ENCODE data around the gene FKRP. TPM values are rescaled to one million over a fixed set of nuclear protein-coding genes. Genes with fewer than 3 reads are reported as not detected.
"Not testable (repeated sequence)": the region's sequence is repeated elsewhere in the genome, so short reads cannot be mapped to it uniquely, and the experiment has no call there.

FKRP gene
- total and polyA plus RNA-seq, 2 donors (not counting 1 experiment from before 2014, with no cell fraction given) = 11.8 to 12.2 TPM

GRCh38 chr19:46773018-46773399 lies 27.2 kb downstream of the FKRP start:
- DNase-seq (ENCODE audit: low read depth in 2 of 2) = no peak
- Histone ChIP-seq H3K36me3 (ENCODE audit: control insufficient read depth, insufficient read depth, low read length) (peaks cover 18% of the 10 kb centered on the region), H3K27me3 (ENCODE audit: control insufficient read depth, insufficient read depth, low read length) (no peaks in the 10 kb centered on the region), H3K9me3 (ENCODE audit: control insufficient read depth, insufficient read depth, low read depth, low read length) (no peaks in the 10 kb centered on the region), H3K79me2 (ENCODE audit: control insufficient read depth, insufficient read depth, low read length) (no peaks in the 10 kb centered on the region), H3K4me1 (ENCODE audit: control insufficient read depth, extremely low read depth, insufficient read depth, low read length) (no peaks in the 10 kb centered on the region), H3K27ac (ENCODE audit: insufficient read depth, low read length) (no peak overlapping the region), H4K20me1 (ENCODE audit: control insufficient read depth, extremely low read depth, insufficient read depth, low read length) (no peaks in the 10 kb centered on the region), H3K9ac (ENCODE audit: insufficient read depth, low read length) (no peak overlapping the region), H3K4me3 (replicated peaks in 1 of 4; ENCODE audit: control extremely low read depth in 1 of 4, insufficient read depth in 1 of 4, low read depth in 3 of 4, low read length in 4 of 4) (no peak overlapping the region), H3K4me2 (ENCODE audit: extremely low read depth, insufficient read depth, low read length) (no peak overlapping the region), H2AFZ (ENCODE audit: low read length) (no peak overlapping the region)
- no peak for TF ChIP-seq EZH2 (IDR thresholded peaks at IDR 0.05; ENCODE audit: low read length, missing control alignments)
- no peak for TF ChIP-seq CTCF (conservative IDR thresholded peaks at IDR 0.05 in 1 of 2, IDR thresholded peaks at IDR 0.05 in 1 of 2; ENCODE audit: low read depth in 1 of 2, low read length in 2 of 2)

DNA sequence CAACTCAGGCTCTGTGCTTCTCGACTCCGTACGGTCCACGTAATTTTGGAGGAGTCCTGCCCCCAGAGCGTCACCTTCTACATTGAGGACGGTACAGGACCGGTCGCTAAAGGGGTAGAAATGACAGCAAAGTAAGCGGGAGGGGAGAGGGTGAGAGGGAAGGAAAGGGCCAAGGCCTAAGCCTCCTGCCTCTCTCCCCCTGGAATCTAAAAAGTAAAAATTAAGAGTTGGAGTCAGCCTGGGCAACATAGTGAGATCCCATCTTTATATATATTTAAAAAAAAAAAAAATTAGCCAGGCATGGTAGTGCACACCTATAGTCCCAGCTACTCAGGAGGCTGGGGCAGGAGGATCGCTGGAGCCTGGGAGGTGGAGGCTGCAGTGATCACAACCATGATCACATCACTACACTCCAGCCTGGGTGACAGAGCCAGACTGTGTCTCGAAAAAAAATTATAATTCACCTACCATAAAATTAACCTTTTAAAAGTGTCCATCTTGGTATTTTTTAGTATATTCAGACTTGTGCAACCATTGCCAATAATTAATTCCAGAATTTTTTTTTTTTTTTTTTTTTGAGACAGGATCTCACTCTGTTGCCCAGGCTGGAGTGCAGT lies 29.9 kb downstream of the FKRP start:
- Histone ChIP-seq H3K4me2 (ENCODE audit: extremely low read depth, insufficient read depth, low read length) (no peak overlapping the region), H3K79me2 (ENCODE audit: control insufficient read depth, insufficient read depth, low read length) (no peaks in the 10 kb centered on the region), H3K27me3 (ENCODE audit: control insufficient read depth, insufficient read depth, low read length) (no peaks in the 10 kb centered on the region), H3K9ac (ENCODE audit: insufficient read depth, low read length) (no peak overlapping the region), H3K27ac (ENCODE audit: insufficient read depth, low read length) (no peak overlapping the region), H3K4me3 (replicated peaks in 1 of 4; ENCODE audit: control extremely low read depth in 1 of 4, insufficient read depth in 1 of 4, low read depth in 3 of 4, low read length in 4 of 4) (no peak overlapping the region), H4K20me1 (ENCODE audit: control insufficient read depth, extremely low read depth, insufficient read depth, low read length) (no peaks in the 10 kb centered on the region), H3K36me3 (ENCODE audit: control insufficient read depth, insufficient read depth, low read length) (peaks cover 24% of the 10 kb centered on the region), H3K9me3 (ENCODE audit: control insufficient read depth, insufficient read depth, low read depth, low read length) (no peaks in the 10 kb centered on the region), H3K4me1 (ENCODE audit: control insufficient read depth, extremely low read depth, insufficient read depth, low read length) (no peaks in the 10 kb centered on the region), H2AFZ (ENCODE audit: low read length) (no peak overlapping the region)
- TF ChIP-seq CTCF (conservative IDR thresholded peaks at IDR 0.05 in 1 of 2, IDR thresholded peaks at IDR 0.05 in 1 of 2; ENCODE audit: low read depth in 1 of 2, low read length in 2 of 2) (no peak), EZH2 (IDR thresholded peaks at IDR 0.05; ENCODE audit: low read length, missing control alignments) (no peak)
- DNase-seq (ENCODE audit: low read depth in 2 of 2) = no peak

DNA sequence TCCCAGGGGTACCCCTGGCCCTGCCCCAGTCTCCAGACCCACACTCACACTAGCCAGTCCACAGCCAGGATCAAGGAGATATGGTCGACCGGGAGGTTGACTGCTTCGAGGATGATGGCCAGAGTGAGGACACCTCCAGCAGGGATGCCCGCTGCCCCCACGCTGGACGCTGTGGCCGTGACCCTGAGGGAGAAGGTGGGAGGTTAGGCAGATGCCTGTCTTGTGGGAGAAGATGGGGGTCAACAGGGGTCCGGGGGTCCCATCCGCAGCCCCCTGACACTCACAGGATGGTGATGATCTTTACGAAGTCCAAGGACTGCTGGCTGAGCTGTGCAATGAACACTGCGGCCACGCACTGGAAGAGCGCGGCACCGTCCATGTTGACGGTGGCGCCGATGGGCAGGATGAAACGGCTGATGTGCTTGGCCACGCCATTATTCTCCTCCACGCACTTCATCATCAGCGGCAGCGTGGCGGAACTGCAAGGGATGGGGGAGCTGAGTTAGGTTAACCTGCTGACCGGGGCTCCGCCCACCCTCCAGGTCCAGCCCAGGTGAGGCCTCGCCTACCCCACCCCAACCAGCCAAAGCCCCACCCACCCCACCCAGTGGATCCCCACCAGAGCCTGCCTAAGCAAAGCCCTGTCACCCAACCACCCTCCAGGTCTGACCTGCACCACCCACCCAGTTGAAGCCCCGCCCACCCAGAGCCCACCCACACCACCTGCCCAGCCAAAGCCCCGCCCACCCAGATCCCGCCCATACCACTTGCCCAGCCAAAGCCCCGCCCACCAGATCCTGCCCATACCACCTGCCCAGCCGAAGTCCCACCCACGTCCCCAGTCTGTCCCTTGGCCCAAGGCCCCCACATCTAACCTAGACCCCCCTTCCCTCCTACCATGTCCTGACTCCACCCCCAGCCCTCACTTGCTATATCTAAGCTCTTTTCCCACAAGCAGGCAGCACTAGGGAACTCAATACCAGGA lies 31.4 kb downstream of the FKRP start:
- H3K4me2 ChIP-seq (ENCODE audit: extremely low read depth, insufficient read depth, low read length) = no peak overlapping the region
- no peak overlapping the region for H3K9ac ChIP-seq (ENCODE audit: insufficient read depth, low read length)
- no peaks in the 10 kb centered on the region for H3K27me3 ChIP-seq (ENCODE audit: control insufficient read depth, insufficient read depth, low read length)
- peaks cover 2% of the 10 kb centered on the region for H3K4me1 ChIP-seq (ENCODE audit: control insufficient read depth, extremely low read depth, insufficient read depth, low read length)
- no peaks in the 10 kb centered on the region for H4K20me1 ChIP-seq (ENCODE audit: control insufficient read depth, extremely low read depth, insufficient read depth, low read length)
- peaks cover 24% of the 10 kb centered on the region for H3K36me3 ChIP-seq (ENCODE audit: control insufficient read depth, insufficient read depth, low read length)
- no peak for DNase-seq (ENCODE audit: low read depth in 2 of 2)
- H3K9me3 ChIP-seq (ENCODE audit: control insufficient read depth, insufficient read depth, low read depth, low read length) = no peaks in the 10 kb centered on the region
- H2AFZ ChIP-seq (ENCODE audit: low read length) = no peak overlapping the region
- TF ChIP-seq CTCF (conservative IDR thresholded peaks at IDR 0.05 in 1 of 2, IDR thresholded peaks at IDR 0.05 in 1 of 2; ENCODE audit: low read depth in 1 of 2, low read length in 2 of 2) (no peak), EZH2 (IDR thresholded peaks at IDR 0.05; ENCODE audit: low read length, missing control alignments) (no peak)
- H3K27ac ChIP-seq (ENCODE audit: insufficient read depth, low read length) = no peak overlapping the region
- H3K79me2 ChIP-seq (ENCODE audit: control insufficient read depth, insufficient read depth, low read length) = peaks cover 2% of the 10 kb centered on the region
- no peak overlapping the region for H3K4me3 ChIP-seq (replicated peaks in 1 of 4; ENCODE audit: control extremely low read depth in 1 of 4, insufficient read depth in 1 of 4, low read depth in 3 of 4, low read length in 4 of 4)

DNA sequence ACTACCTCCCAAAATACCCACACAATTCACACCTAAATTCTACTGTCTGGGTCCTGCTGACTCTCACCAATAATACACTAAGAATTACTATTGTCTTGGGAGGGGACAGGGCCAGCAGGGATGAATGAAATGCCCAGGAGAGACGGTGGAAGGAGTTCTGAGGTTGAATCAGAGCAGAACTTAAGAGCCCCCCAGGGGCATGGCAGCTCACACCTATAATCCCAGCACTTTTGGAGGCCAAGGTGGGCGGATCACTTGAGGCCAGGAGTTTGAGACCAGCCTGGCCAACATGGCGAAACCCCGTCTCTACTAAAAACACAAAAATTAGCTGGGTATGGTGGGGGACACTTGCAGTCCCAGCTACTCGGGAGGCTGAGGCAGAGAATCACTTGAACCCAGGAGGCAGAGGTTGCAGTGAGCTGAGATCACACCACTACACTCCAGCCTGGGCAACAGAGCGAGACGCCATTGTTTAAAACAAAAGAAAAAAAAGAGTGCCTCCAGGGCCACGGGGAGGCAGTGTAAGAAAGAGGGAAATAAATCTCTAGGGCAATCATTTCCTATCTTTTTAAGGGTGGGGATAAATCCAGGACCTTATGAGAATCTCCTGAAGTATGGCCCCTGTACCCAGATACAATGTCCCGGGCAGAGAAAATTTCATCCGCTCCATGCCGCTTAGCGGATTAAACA lies 32.2 kb downstream of the FKRP start:
- not testable (repeated sequence) for H3K4me3 ChIP-seq (replicated peaks in 1 of 4; ENCODE audit: control extremely low read depth in 1 of 4, insufficient read depth in 1 of 4, low read depth in 3 of 4, low read length in 4 of 4); H3K9ac ChIP-seq (ENCODE audit: insufficient read depth, low read length); H3K27ac ChIP-seq (ENCODE audit: insufficient read depth, low read length); H2AFZ ChIP-seq (ENCODE audit: low read length); H3K4me2 ChIP-seq (ENCODE audit: extremely low read depth, insufficient read depth, low read length); H4K20me1 ChIP-seq (ENCODE audit: control insufficient read depth, extremely low read depth, insufficient read depth, low read length); H3K27me3 ChIP-seq (ENCODE audit: control insufficient read depth, insufficient read depth, low read length); H3K4me1 ChIP-seq (ENCODE audit: control insufficient read depth, extremely low read depth, insufficient read depth, low read length); H3K9me3 ChIP-seq (ENCODE audit: control insufficient read depth, insufficient read depth, low read depth, low read length); DNase-seq (ENCODE audit: low read depth in 2 of 2)
- peaks cover 10% of the 10 kb centered on the region for H3K79me2 ChIP-seq (ENCODE audit: control insufficient read depth, insufficient read depth, low read length)
- H3K36me3 ChIP-seq (ENCODE audit: control insufficient read depth, insufficient read depth, low read length) = peaks cover 31% of the 10 kb centered on the region
